ENCODE measurements around the gene OPA3.
A peak's percentile ranks its signal among the peaks of the same experiment; 100 is the strongest.

Gene OPA3

DNA sequence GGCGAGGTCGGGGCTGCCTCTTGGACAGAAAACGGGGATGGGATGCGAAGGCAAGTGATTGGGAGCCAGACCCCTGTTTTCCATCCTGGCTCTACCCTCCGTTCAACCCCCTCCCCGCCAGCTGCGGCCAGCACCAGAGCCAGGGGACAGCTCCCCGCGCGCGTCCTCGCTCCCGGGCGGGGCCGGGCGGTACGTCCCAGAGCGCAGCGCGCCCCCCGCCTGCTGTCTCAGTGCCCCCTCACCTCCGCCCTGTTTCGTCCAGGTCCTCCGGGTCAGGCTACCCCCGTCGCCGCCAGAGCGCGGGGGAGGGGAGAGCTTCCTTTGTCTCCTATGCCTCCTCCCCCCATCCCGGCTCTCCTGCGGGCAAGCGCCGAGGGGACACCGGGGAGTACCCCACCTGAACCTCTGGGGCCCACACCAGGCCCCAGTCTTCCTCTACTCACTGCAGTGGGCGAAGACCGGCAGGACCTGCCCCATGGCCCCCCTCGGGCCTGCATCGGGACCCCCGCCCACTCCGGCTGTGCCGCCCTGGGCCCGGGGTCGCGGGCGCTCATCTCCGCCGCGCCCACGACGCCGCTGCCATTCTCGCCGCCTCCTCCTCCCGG lies 88.2 kb downstream of the OPA3 start:
- DNase-seq (peak; percentile 75), ATAC-seq (ENCODE audit: insufficient read depth, low read depth) (peak; percentile 71)
- Histone ChIP-seq H3K79me2 (ENCODE audit: insufficient read depth, low read length) (no peaks in the 10 kb centered on the region), H3K4me2 (ENCODE audit: insufficient read depth, low read length) (peak overlapping the region; percentile 98), H4K20me1 (ENCODE audit: insufficient read depth, low read length) (peaks cover 4% of the 10 kb centered on the region), H3K36me3 (ENCODE audit: insufficient read depth, low read length) (no peaks in the 10 kb centered on the region), H2AFZ (ENCODE audit: low read depth, low read length) (peak overlapping the region; percentile 63), H3K4me1 (ENCODE audit: insufficient read depth, low read length) (peaks cover 24% of the 10 kb centered on the region), H3K27ac (ENCODE audit: low read length) (0 out of 2 replicates have a peak overlapping the region, but pooled peaks have one; percentile 23), H3K9ac (ENCODE audit: low read depth, low read length) (peak overlapping the region; percentile 67), H3K9me3 (ENCODE audit: insufficient read depth, low read length, severe bottlenecking) (no peaks in the 10 kb centered on the region), H3K4me3 (ENCODE audit: low read depth in 1 of 2, low read length in 2 of 2) (peak overlapping the region; percentile 39 to 74; a peak in 3 of 4 replicates), H3K27me3 (ENCODE audit: insufficient read depth, low read length, poor library complexity) (no peaks in the 10 kb centered on the region)
- TF ChIP-seq, protein P1, sequence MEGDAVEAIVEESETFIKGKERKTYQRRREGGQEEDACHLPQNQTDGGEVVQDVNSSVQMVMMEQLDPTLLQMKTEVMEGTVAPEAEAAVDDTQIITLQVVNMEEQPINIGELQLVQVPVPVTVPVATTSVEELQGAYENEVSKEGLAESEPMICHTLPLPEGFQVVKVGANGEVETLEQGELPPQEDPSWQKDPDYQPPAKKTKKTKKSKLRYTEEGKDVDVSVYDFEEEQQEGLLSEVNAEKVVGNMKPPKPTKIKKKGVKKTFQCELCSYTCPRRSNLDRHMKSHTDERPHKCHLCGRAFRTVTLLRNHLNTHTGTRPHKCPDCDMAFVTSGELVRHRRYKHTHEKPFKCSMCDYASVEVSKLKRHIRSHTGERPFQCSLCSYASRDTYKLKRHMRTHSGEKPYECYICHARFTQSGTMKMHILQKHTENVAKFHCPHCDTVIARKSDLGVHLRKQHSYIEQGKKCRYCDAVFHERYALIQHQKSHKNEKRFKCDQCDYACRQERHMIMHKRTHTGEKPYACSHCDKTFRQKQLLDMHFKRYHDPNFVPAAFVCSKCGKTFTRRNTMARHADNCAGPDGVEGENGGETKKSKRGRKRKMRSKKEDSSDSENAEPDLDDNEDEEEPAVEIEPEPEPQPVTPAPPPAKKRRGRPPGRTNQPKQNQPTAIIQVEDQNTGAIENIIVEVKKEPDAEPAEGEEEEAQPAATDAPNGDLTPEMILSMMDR (IDR thresholded peaks at IDR 0.05; ENCODE audit: borderline replicate concordance, extremely low read depth, low read length, poor library complexity, severe bottlenecking), result no peak
- no peak for TF ChIP-seq EZH2 (IDR thresholded peaks at IDR 0.05; ENCODE audit: borderline replicate concordance, low read depth, low read length, severe bottlenecking)

DNA sequence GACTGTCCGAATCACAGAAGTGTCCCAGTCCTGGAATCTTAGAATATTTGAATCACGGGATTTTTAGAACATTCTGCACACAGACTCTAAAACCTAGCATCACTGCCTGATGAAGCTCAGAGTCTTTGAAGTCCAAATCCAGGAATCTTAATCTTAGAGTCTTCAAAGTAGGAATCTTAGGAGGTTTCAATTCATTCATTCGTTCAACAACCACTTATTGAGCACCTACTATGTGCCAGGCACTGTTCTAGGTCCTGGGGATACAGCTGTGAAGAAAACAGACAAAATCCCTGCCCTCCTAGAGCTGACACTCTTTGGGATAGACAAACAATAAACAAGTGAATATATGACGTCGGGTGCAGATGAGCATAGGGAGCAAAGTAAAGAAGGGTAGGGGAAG lies 89.4 kb downstream of the OPA3 start:
- H3K27ac ChIP-seq (ENCODE audit: low read length), result no peak overlapping the region
- TF ChIP-seq, protein P1 (IDR thresholded peaks at IDR 0.05; ENCODE audit: borderline replicate concordance, extremely low read depth, low read length, poor library complexity, severe bottlenecking), result no peak
- TF ChIP-seq EZH2 (IDR thresholded peaks at IDR 0.05; ENCODE audit: borderline replicate concordance, low read depth, low read length, severe bottlenecking), result no peak

DNA sequence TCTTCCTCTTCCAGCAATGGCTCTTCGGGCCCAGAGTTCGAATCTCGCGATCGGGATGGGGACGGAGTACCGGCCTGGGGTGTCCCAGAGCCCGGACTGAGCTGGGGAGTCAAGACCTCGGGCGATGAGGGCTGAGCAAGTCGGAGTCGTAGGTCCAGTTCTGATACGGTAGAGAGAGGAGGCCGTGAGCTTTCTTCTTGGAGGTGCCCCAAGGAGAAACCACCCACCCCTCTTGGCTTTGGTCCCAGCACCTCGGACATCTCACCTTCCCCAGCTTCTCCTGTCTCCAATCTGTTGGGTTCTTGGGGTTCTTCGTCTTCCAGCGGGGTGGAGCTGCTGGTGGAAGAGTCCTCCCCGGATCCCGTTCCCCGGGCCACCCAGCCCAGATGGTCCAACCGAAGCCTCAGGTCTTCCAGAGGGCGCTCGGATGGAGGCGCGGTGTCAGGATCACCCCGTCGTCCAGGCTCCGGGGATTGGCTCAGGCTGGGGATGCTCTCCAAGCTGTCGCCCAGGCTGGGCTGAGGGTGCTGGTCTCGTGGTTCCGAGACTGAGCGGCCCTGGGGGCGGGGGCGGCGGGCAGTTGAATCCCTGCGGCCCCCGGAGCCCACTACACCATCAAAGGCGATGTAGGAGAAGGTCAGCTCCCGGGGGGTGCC lies 90.2 kb downstream of the OPA3 start:
- Histone ChIP-seq H2AFZ (ENCODE audit: low read depth, low read length) (no peak overlapping the region), H3K4me2 (ENCODE audit: insufficient read depth, low read length) (no peak overlapping the region), H4K20me1 (ENCODE audit: insufficient read depth, low read length) (peaks cover 4% of the 10 kb centered on the region), H3K36me3 (ENCODE audit: insufficient read depth, low read length) (no peaks in the 10 kb centered on the region), H3K9ac (ENCODE audit: low read depth, low read length) (no peak overlapping the region), H3K9me3 (ENCODE audit: insufficient read depth, low read length, severe bottlenecking) (no peaks in the 10 kb centered on the region), H3K27ac (ENCODE audit: low read length) (no peak overlapping the region), H3K79me2 (ENCODE audit: insufficient read depth, low read length) (no peaks in the 10 kb centered on the region), H3K27me3 (ENCODE audit: insufficient read depth, low read length, poor library complexity) (no peaks in the 10 kb centered on the region), H3K4me3 (ENCODE audit: low read depth in 1 of 2, low read length in 2 of 2) (no peak overlapping the region), H3K4me1 (ENCODE audit: insufficient read depth, low read length) (peaks cover 24% of the 10 kb centered on the region)
- DNase-seq (no peak), ATAC-seq (ENCODE audit: insufficient read depth, low read depth) (no peak)
- TF ChIP-seq EZH2 (IDR thresholded peaks at IDR 0.05; ENCODE audit: borderline replicate concordance, low read depth, low read length, severe bottlenecking), result no peak
- TF ChIP-seq, protein P1 (IDR thresholded peaks at IDR 0.05; ENCODE audit: borderline replicate concordance, extremely low read depth, low read length, poor library complexity, severe bottlenecking), result no peak

More for the DNA sequence above, 89.4 kb downstream of the OPA3 start:
- no peak for ATAC-seq (ENCODE audit: insufficient read depth, low read depth)
- H2AFZ ChIP-seq (ENCODE audit: low read depth, low read length), result no peak overlapping the region
- no peaks in the 10 kb centered on the region for H3K36me3 ChIP-seq (ENCODE audit: insufficient read depth, low read length)
- H3K9me3 ChIP-seq (ENCODE audit: insufficient read depth, low read length, severe bottlenecking), result no peaks in the 10 kb centered on the region
- no peak overlapping the region for H3K4me2 ChIP-seq (ENCODE audit: insufficient read depth, low read length)
- no peak overlapping the region for H3K9ac ChIP-seq (ENCODE audit: low read depth, low read length)
- peaks cover 24% of the 10 kb centered on the region for H3K4me1 ChIP-seq (ENCODE audit: insufficient read depth, low read length)
- DNase-seq, result no peak
- H3K79me2 ChIP-seq (ENCODE audit: insufficient read depth, low read length), result no peaks in the 10 kb centered on the region
- H3K27me3 ChIP-seq (ENCODE audit: insufficient read depth, low read length, poor library complexity), result no peaks in the 10 kb centered on the region
- peaks cover 4% of the 10 kb centered on the region for H4K20me1 ChIP-seq (ENCODE audit: insufficient read depth, low read length)
- no peak overlapping the region for H3K4me3 ChIP-seq (ENCODE audit: low read depth in 1 of 2, low read length in 2 of 2)

Measured in DND-41 (cell line).